OCI-LY3 (cell line): ENCODE results near the gene LAMC1.

Experiments used
- H2AFZ ChIP-seq: fragments of 200-600, 300-600 bp; shearing (Covaris generic); 2 replicates; pipeline ENCODE4 v1.6.0; 2014; ENCODE audit warnings: antibody characterized with exemption, low read depth, low read length
- H3K27ac ChIP-seq: fragments of 200-600, 300-600 bp; sonication (generic); 2 replicates; pipeline ENCODE4 v1.5.1; 2014; ENCODE audit warnings: mild to moderate bottlenecking, low read length, moderate library complexity, mixed read lengths
- H3K27me3 ChIP-seq: fragments of 200-600, 300-600 bp; sonication (generic); 2 replicates; pipeline ENCODE4 v1.6.1; 2014; ENCODE audit warnings: low read depth, low read length, mixed read lengths
- H3K36me3 ChIP-seq: fragments of 200-600, 300-600 bp; sonication (generic); replicated peaks from 2 replicates; pipeline ENCODE3; 2014; ENCODE audit warnings: low read depth, low read length, mixed read lengths
- H3K4me1 ChIP-seq: fragments of 300-600, 200-600 bp; sonication (generic); 2 replicates; pipeline ENCODE4 v1.6.1; 2014; ENCODE audit warnings: low read length, mixed read lengths
- H3K4me2 ChIP-seq: fragments of 200-600, 300-600 bp; sonication (generic); 2 replicates; pipeline ENCODE4 v1.6.1; 2014; ENCODE audit warnings: low read length, mixed read lengths
- H3K4me3 ChIP-seq: fragments of 300-600, 200-600 bp; sonication (generic); 2 replicates; pipeline ENCODE4 v1.5.1; 2014; ENCODE audit warnings: antibody characterized with exemption, mild to moderate bottlenecking, low read length, moderate library complexity
- H3K79me2 ChIP-seq: fragments of 300-600, 200-600 bp; shearing (Covaris generic); 2 replicates; pipeline ENCODE4 v1.6.1; 2014; ENCODE audit warnings: mild to moderate bottlenecking, low read length, mixed read lengths
- H3K9ac ChIP-seq: fragments of 300-600, 200-600 bp; shearing (Covaris generic); 2 replicates; pipeline ENCODE4 v1.6.0; 2014; ENCODE audit warnings: mild to moderate bottlenecking, low read length, moderate library complexity
- H3K9me3 ChIP-seq: fragments of 200-600, 300-600 bp; shearing (Covaris generic); 2 replicates; pipeline ENCODE4 v1.6.1; 2014; ENCODE audit warnings: low read length, mixed read lengths; ENCODE audit not compliant: insufficient read depth
- H4K20me1 ChIP-seq: fragments of 200-600, 300-600 bp; sonication (generic); 2 replicates; pipeline ENCODE4 v1.6.1; 2016; ENCODE audit warnings: low read length, mixed read lengths; ENCODE audit not compliant: insufficient read depth
- EZH2phosphoT487 ChIP-seq: fragments of 200-600 bp; shearing (Covaris generic); IDR thresholded peaks from 2 replicates; pipeline ENCODE4 v1.6.1; 2018; ENCODE audit warnings: antibody characterized with exemption, mixed run types, low read depth
- TF ChIP-seq, protein P1 (sequence below): fragments of 200-600, 300-600 bp; sonication (generic); IDR thresholded peaks from 2 replicates; pipeline ENCODE4 v1.5.1; 2014; ENCODE audit warnings: antibody characterized with exemption, low read length, low read depth

LAMC1 gene

DNA sequence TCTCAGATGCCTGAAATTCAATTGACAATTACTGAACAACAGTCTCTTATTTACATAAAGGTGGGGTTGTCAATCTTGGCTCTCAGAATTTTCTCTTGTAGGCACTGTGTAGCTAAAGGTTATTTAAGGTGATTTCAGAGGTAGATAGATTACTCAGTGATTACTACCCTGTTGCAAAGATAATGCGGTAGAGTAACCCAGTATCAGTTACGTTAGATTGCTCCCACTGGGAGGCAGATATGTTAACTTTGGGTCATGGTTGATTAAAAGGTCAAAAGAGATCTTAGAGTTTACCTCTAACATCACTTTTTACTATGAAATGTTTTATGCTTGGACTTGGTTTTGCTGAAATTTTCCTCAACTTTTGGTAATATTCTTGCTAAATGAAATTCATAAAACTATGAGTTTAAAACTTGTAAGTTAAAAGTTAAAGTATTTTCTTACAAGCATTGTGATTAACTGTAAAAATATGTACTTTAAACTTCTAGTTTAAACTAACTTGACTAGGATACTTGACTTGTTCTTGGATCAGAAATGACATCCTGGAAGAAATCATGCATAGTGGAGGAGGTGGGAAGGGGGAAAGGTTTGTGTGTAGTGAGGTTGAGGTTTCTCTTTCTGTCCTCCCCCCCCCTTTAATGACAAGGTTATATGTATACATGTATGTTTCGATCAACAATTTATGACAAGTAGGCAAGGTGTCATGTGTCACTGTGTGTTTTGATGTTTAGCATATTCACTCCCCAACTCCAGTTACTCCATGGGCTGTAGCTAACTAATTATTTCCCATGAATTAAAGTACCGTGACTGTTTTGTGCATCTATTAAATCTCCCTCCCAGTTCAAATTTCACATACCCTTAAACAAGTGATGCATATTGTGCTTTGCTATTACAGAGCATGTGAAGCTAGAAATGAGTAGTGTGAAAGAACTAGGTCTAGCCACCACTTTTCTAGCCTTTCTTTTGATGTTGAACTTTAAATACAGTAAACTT, 2.9 kb downstream of the LAMC1 start:
- H3K4me3 ChIP-seq: peak overlapping the region; percentile 83

DNA sequence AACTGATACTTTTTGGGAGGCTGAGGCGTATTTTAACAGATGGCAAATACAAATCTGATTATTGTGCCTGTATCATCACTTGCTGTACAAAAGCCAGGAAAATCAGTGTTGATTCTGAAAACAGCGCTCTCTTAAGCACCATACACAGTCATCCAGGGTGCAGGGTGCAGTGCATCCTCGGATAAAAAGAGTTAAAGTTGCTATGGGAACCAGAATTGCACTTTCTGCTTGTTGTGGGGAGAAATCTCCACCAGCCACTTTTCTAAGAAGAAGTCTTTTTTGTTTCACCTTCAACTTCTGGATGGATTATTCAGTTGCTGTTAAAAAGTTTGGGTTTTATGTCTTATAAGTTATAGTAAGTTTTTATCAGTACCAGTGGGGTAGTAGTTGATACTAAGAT, 3.8 kb downstream of the LAMC1 start:
- Histone ChIP-seq H3K79me2 (peaks cover 53% of the 10 kb centered on the region), H4K20me1 (peaks cover 46% of the 10 kb centered on the region), H3K9ac (no peak overlapping the region), H3K27me3 (0 out of 2 replicates have a peak, but pooled peaks cover under 1% of the 10 kb centered on the region), H3K27ac (no peak overlapping the region), H3K36me3 (peaks cover 6% of the 10 kb centered on the region), H2AFZ (no peak overlapping the region), H3K4me1 (peaks cover 50% of the 10 kb centered on the region), H3K9me3 (no peaks in the 10 kb centered on the region), H3K4me2 (peak overlapping the region; percentile 93), H3K4me3 (no peak overlapping the region)
- TF ChIP-seq EZH2phosphoT487: no peak
- TF ChIP-seq, protein P1, sequence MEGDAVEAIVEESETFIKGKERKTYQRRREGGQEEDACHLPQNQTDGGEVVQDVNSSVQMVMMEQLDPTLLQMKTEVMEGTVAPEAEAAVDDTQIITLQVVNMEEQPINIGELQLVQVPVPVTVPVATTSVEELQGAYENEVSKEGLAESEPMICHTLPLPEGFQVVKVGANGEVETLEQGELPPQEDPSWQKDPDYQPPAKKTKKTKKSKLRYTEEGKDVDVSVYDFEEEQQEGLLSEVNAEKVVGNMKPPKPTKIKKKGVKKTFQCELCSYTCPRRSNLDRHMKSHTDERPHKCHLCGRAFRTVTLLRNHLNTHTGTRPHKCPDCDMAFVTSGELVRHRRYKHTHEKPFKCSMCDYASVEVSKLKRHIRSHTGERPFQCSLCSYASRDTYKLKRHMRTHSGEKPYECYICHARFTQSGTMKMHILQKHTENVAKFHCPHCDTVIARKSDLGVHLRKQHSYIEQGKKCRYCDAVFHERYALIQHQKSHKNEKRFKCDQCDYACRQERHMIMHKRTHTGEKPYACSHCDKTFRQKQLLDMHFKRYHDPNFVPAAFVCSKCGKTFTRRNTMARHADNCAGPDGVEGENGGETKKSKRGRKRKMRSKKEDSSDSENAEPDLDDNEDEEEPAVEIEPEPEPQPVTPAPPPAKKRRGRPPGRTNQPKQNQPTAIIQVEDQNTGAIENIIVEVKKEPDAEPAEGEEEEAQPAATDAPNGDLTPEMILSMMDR: no peak

More for the DNA sequence above, 2.9 kb downstream of the LAMC1 start:
- H2AFZ ChIP-seq: no peak overlapping the region
- no peak overlapping the region for H3K27ac ChIP-seq
- peaks cover 44% of the 10 kb centered on the region for H4K20me1 ChIP-seq
- H3K4me1 ChIP-seq: peaks cover 47% of the 10 kb centered on the region
- no peak for TF ChIP-seq EZH2phosphoT487
- TF ChIP-seq, protein P1: no peak
- H3K79me2 ChIP-seq: peaks cover 51% of the 10 kb centered on the region
- peak overlapping the region; percentile 93 for H3K4me2 ChIP-seq
- H3K9ac ChIP-seq: peak overlapping the region; percentile 63
- peaks cover 6% of the 10 kb centered on the region for H3K36me3 ChIP-seq
- H3K27me3 ChIP-seq: peaks cover 8% of the 10 kb centered on the region; the same call in 1 of the 2 replicates
- no peaks in the 10 kb centered on the region for H3K9me3 ChIP-seq

DNA sequence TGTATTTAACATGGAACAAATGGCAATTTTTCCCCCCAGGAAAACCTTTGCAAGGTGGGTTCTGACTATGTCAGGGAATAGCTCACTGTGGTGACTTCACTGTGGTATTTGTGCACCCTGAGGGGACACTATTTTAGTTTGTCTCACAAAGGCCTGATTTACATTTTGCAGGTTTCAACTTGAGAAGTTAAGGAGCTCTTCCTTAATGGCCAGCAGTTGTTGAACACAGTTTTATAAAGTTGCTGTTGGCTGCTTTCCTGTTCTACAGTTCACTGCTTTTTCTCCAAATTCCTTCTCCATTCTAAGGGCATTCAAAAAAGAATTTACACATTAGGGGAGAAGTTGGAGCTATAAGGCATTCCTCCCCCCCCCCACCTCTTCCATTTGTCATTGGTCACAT, 4.6 kb downstream of the LAMC1 start:
- peaks cover 60% of the 10 kb centered on the region for H3K79me2 ChIP-seq
- H3K27me3 ChIP-seq: no peaks in the 10 kb centered on the region
- H3K4me1 ChIP-seq: peaks cover 55% of the 10 kb centered on the region
- H3K4me3 ChIP-seq: no peak overlapping the region
- H3K4me2 ChIP-seq: peak overlapping the region; percentile 7; the same call in 1 of the 2 replicates
- peaks cover 52% of the 10 kb centered on the region for H4K20me1 ChIP-seq
- TF ChIP-seq, protein P1: no peak
- no peak for TF ChIP-seq EZH2phosphoT487
- peaks cover 6% of the 10 kb centered on the region for H3K36me3 ChIP-seq
- H3K27ac ChIP-seq: no peak overlapping the region
- no peak overlapping the region for H2AFZ ChIP-seq
- no peak overlapping the region for H3K9ac ChIP-seq
- no peaks in the 10 kb centered on the region for H3K9me3 ChIP-seq

DNA sequence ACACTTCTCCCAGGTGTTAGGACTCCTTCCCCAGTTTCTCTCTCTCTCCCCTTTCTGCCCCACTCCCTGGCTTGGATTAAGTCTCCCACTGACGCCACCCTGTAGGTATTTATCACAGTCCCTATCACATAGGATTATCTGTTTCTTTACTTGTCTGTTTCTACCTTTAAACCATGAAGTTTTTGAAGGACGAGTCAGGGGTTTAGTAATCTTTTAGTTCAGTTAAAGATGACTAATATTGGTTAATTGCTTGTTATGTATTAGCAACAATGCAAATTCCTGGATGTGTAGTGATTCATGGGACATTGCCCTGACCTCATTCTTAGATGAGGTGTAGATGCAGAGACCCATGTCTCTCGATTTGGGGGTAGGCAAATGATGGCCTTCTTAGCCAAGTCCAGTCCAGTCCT, 6.4 kb downstream of the LAMC1 start:
- H3K4me2 ChIP-seq: no peak overlapping the region

More for the DNA sequence above, 6.4 kb downstream of the LAMC1 start:
- no peak overlapping the region for H3K9ac ChIP-seq
- H3K27me3 ChIP-seq: no peaks in the 10 kb centered on the region
- H3K9me3 ChIP-seq: no peaks in the 10 kb centered on the region
- H4K20me1 ChIP-seq: peaks cover 53% of the 10 kb centered on the region
- no peak overlapping the region for H2AFZ ChIP-seq
- no peak for TF ChIP-seq EZH2phosphoT487
- TF ChIP-seq, protein P1: no peak
- H3K4me1 ChIP-seq: peaks cover 59% of the 10 kb centered on the region
- peaks cover 59% of the 10 kb centered on the region for H3K79me2 ChIP-seq
- no peak overlapping the region for H3K4me3 ChIP-seq
- H3K27ac ChIP-seq: no peak overlapping the region
- H3K36me3 ChIP-seq: peaks cover 10% of the 10 kb centered on the region
